ENCODE results near the gene ABCA4.

Gene ABCA4

DNA sequence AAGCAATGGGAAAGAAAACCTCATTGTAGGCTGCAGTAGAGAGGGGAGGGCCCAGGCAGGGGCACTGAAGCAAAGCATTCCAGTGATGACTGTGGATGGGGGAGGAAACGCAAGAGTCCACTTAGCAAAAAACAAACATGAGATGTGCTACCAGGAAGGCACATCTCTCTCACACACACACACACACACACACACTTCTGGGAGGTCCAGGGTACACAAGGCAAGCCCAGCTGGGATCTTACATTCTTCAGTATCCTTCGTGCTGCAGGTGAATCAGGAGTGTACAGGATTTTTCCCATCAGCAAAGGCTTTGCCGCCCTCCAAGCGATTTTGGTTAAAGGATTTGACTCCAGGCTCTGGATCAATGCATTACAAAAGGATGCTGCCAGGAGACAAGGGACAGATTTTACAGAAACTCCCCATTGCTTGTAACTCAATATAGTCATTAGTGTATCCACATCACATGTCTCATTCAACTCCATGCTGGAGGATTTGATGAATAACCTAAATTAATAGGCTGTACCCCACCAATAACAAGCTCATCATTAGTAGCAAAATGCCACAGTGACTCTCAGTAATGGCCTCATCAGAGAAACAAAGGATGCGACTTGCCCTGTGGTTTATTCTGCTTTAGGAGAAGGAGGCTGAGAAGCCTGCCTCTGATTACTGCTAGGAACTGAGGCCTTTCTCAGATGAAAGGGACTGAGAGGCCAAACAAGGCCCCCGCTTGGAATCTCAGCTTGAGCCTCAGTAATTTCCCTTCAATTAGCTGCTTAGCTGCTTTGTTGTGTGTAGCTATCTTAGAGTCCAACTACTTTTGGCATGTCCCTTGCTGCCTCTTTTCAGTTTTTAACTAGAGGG lies 41.6 kb downstream of the ABCA4 start:
- no peak for FAIRE-seq

DNA sequence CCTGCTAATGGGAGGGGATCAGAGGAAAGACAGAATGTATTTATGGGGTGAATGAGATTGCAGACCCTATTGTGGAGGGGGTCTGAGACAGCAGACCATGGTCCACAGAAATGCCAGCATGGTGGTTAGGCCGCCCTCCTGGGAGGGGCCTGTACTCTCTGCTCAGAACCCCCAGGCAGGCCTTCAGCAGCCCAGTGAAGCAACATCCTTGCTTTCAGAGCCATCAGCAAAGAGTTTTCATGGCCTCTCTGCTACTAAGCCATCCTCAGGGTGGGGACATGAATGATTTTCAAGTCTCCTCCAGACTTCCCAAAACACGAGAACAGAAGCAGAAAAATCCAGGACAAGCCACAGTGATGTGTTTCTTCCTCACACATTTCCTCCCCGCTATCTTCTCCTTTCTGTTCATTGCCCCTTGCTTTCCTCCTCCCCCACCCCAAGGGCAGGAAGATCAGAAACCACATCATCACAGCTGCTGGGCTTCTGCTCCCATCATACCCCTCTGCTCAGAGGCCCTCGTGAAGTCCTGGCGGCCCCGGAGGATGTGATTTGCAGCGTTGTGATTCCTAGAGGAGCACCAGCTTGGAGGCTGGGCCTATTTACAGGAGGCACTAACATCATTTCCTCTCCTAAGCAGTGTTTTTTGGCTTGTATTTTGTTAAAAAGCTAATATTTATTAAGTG lies 48.0 kb downstream of the ABCA4 start:
- no peak for FAIRE-seq

DNA sequence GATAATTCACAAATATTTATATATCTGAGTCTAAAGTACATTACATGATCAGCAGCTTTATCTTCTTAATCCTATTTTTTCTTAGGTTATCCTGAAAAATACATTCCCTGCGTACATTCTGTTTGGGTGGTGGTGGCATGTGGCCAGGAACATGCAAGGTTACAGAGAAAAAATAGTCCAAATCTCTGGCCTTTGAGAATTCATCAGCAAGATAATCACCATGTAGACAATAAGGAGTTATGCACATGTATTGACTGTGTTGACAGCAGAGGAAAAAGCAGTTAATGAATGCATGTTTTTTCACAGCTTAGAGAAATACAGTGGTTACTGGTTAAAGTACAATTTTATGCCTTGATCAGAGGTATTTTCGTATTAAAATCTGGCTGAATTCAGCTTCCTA lies 49.0 kb downstream of the ABCA4 start:
- FAIRE-seq: no peak

DNA sequence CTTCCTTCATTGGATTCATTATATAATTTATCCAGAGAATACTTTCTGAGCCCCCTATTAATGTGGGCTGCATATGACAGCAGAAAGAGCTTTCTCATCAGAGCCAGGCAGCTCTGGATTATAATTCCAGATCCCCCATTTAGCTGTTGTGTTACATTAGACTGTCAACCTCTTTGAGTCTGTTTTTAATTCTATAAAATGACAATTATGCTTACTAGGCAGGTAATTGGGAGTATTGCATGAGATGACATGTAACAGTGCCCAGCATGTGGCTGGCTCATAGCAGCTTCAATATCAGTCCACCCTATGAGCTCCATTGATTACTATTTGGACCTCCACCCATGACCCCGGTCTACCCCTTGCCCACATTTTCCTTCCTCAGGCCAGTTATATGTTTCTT lies 49.6 kb downstream of the ABCA4 start:
- no peak for FAIRE-seq

DNA sequence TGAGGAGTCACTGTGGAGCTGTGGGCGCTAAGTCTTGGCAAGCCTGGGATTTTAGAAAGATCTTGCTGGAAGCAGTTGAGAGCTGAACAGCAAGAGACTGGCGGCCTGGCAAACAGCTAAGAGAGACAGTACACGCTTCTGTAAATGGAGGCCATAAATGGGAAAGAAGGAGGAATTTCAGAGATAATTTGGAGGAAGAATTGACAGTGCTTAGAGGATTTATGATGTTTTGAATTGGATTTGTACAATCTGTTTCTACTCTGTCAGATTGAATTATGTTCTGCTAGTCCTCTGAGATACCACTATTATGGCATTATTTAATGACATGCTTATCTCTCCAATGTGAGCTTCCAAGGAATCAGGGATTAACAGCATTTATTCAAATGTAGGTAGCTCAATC lies 50.1 kb downstream of the ABCA4 start:
- FAIRE-seq: no peak

DNA sequence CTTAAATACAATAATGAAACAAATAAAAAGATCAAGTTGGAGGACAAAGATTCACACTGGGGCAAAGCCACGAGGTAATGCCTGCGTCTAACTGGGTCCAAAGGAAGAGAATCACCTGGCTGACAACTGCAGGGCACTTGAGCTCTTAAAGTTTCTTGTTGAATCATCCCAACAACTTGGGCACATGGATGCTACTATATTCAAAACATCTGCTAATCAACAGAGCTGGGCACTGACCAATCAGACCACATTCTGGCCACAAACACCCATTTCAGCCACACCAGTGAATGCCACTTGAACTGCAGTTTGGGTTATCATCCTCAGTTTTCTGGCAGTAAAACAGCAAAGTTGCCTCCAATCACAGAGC lies 51.0 kb downstream of the ABCA4 start:
- FAIRE-seq: no peak

DNA sequence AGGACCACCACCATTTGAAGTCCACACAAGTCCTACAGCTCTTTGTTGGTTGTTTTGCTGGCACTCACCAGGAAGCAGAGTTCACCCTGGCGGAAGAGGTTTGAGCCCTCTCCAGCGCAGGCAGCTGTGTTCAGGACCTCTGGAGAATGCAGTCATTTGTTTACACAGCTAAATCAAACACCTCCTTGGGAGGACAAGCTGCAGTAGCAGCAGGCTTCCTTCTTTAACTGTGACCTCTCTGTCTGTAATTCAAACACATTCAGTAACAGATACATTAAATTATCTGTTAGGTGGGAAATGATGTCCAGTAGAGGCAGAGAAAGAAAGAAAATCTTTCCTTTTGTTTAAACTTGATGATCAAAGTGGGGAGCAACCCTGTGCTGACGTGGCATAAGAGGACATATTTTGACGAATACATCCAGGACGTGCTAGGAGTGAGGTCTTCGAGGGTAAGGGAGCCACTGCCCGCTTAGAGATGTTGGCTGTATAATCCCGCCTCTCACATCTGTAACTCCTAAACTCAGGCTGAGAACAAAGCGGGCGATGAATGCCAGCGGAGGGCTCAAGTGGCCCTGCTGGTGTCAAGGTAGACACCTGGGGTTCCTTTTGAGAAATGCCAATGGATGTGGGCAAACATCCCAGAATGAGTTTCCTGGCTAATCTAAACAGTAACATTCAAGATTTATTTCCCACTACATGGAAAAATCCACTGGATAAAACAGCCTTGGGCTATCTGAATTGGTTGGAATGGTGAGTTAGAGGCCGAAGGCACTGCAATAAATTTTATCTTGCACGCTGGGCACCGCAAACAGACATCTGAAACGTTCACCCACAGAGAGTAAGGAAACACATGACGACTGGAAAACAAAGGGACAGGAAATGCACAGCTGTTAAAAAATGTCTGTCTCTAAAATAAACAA lies 51.7 kb downstream of the ABCA4 start:
- no peak for FAIRE-seq

DNA sequence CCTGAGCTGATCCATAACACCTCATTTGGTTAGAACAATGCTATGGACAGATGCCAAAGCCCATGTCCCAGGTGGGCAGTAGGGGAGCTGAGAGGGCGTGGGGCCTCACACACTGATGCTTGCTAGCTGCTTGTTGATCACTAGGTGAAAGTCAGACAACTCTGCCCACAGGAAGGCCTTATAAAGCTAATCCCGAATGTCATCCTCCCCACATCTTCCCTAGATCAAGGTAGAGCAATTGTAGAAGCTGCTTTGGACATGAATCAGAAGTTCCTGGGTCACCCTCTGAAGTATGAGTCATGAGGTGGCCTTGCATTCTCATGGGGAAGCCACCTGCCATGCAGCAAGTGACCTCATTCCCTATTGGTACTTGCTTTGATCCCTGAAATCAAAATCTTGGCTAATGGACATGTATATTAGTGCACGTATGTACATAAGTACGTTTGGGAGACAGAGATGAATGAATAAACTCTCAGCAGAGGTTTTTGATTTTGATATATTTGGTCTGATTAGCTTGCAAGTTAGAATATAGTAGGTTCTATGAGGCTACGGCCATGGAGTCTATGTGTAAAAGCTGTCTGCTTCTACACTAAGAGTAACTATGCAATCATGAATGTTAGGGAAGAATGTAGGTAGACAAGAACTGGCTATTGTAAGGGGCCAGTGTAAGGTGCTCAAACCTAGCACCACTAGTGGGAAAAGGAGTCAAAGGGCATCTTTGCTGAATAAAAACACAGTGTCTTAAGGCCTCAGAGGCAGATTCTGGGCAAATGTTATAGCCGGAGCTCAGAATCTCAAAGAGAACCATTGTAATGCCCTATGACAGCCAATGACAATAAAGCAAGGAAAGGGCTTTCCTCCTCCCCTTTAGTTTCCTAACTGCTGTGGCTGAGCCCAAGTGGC lies 52.6 kb downstream of the ABCA4 start:
- no peak for FAIRE-seq

DNA sequence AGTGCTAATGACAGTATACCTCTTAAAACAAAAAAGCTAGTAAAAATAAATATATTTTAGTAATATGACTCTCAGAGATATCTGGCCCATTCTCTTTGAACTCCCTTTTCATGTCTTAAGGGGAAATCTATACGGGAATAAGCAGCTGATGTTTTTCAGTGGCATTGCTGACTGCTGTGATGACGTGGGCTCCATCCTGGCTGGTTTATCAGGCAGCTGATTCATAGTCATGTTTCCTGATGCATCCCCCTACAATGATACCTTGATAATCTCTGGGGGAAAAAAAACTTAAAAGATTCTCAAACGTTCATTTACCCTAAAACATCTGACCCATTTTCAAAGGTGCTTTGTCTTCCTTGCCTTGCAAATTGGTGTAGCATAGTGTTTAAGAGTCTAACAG lies 53.8 kb downstream of the ABCA4 start:
- FAIRE-seq: no peak

DNA sequence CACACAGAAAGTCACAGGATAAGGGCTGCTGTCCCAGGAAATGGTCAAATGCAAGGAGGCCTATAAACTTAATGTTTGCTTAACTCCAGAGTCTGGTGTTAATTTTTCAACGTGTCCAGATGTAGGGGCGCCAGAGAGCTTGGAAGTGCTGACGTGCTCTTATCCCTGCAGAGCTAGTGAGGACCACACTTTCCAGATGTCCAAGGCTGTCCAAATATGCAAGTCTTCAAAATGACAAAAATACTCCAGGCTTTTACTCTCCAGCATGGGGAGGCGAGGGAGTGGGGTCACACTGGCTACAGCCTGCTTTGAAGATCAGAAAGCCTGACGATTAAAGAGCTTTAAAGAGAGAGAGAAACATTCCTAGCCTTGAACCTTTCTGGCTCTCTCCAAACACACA lies 57.6 kb downstream of the ABCA4 start:
- FAIRE-seq: peak; percentile 93

DNA sequence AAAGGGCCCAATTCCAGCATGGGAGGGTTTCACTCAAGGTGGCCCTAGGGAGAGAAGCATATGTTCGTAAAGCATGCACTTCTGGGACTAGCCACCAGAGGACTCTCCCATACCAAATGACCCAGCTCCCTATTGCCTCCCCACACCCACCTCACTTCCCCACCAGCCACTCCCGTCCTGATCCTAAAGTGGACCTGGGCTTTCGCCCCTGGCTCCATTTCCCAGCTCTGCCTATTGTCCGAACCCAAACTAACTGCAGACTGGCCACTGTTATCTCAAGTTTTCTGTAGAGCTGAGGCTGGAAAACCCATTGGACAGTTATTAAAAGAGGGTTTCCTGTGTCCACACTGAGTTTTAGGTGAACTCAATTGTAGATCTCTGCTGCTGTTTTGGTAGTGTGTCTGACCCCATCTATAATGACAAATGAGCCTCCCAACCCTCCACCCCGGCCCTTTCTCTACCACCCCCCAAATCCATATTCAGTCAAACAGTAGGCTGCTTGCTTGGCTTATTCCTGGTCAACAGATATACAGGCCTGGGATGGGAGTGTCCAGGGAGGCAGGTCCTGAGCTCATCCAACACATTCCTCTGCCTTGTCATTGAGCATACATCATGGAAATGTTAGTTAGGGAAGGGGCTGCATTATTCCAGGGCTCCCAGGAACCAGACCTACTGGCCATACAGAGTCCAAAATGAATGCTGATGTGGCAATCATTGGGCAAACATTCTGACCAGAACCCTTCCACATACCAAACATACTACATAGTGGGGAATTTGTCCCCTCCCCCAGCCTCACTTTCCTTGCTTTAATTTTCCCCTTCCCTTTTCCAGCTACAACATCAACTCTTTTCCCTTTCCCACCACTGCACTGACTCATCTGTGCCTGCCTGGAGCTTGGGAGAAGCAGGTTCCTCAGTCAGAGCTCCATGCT lies 59.2 kb downstream of the ABCA4 start:
- FAIRE-seq: peak; percentile 13

DNA sequence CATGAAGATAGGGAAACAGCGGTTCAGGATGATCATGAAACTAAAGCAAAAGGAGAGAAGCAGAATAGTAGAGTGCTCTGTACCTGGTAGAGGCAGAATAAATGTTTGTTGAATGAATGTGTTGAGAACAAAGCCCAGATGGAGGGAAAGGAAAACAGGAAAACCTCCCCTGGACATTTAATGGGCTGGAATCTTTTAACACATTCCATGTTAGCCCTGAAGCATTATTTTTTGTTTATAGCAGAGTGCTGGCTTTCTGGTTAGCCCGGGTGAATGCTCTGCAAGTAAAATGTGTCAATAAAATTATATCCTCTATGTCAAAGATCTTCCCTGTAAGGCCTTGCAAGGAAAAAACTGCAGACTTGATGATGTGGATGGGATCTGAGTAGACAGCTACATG lies 60.2 kb downstream of the ABCA4 start:
- no peak for FAIRE-seq

DNA sequence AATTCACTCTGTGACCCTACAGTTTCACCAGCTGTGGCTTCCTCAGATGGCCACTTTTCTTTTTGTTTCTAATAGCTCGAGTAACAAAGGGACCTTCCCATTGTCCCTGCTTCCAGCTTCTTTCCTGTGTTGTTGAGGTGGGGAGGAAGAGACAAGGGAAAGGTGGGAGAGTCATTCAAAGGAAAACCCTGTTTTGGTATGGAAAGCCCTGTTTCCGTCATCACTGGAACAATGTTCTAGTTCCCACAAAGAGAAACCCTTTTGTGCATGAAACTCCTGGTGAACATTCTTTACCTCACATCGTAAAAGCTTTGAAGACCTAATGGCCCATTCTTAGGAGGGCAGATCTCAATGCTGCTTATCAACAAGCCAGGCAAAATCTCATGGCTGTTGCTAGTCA lies 62.2 kb downstream of the ABCA4 start:
- no peak for FAIRE-seq

DNA sequence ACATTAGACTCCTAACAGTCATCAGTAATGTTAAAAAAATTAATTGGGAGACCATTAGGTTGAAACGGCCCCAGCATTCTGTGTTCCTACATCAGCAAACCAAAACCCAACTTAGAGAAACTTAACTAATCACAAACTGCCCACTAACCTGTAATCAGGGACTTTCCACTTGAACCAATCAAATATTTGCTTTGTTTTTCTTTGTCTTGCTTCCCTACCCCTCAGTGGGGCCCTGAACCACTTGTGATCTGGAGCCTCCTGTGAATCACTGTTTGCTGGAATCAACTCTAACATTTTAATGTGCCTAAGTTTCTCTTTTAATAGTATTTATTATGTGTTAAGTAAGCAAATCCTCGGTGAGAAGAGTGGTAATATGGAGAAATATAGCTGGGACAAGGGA lies 64.0 kb downstream of the ABCA4 start:
- no peak for FAIRE-seq

DNA sequence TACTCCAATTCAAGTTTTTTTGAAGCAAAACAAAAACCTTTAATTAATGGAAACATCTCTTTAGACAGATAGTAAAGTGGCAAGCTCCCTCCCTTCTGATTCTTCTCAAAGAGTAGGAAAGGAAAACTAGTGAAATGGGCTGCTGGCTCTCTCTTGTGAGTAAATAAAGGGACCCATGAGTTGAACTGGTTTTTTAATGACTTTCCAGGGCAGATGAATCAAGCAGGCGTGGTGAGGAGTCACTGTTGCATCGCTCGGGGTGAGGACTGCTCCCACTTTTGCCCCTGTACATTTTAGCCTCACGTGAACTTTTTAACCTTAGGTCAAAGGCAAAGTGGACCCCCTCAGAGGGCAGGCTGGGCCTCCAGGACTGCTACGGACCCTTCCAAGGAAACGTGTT lies 64.8 kb downstream of the ABCA4 start:
- FAIRE-seq: no peak

DNA sequence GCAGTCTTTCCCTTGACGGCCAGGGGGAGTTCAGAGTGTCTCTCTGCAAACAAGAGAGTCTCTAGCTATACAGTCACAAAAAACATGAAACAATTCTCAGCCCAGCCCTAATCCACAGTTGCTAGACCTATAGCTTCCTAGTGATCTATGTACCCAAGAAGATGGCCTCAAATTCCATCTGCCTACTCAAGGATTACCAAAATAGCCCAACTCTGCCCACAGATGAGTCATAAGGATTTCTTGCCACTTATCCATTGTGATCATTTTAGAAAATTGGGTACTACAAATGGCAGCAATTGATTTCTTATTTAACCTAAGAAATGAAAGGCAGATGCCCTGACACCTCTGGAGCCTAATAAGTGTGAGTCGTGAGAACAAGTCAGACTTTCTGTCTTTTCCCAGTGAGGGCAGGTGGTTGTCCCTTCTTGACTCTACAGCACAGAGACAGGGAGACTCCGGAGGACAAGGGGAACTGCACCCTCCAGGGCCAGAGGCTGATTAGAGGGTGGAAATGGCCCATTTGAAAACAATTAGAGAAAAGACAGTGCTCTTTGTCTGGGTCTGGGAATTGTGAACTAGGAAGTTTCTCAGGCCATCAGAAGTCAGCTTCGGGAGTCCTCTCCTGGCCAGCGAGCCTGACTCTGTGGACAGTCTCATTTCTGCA lies 65.4 kb downstream of the ABCA4 start:
- FAIRE-seq: peak; percentile 53

DNA sequence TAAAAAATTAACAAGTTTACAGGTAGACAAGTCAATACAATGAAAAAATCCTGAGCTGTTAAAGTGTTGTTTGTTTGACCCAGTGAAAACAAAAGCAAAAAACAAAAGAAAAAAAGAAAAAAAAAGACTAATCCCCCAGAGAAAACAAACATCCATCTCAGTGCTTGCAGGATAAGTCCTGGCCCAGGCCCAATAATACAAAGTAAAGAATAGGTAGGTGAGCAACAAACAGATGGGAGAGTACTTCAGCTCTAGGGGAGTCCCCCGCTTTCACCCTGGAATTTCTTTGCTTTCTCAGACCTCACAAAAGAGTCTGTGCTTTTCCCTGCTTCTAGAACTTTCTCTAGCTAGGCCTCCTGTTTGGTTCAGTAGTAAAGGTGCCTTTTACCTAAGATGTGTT lies 70.3 kb downstream of the ABCA4 start:
- no peak for FAIRE-seq

DNA sequence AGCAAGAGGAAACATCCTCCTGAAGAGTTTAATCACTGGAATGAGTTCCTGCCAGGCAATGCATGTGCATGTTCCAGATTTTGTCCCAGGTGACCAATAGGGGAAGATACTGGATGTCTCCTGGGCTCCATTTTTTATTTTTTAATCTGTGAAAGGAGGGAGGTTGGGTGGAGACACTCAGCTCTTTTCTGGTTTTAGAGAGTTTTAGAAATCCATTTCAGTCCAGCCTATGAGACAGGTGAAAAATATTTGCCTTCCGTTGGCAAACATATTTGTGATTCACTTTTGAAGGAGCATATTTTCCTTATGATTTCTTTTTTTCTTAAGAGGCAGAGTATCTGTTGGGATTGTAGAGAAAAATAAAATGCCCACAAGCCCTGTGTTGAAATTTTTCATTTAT lies 70.7 kb downstream of the ABCA4 start:
- FAIRE-seq: no peak

DNA sequence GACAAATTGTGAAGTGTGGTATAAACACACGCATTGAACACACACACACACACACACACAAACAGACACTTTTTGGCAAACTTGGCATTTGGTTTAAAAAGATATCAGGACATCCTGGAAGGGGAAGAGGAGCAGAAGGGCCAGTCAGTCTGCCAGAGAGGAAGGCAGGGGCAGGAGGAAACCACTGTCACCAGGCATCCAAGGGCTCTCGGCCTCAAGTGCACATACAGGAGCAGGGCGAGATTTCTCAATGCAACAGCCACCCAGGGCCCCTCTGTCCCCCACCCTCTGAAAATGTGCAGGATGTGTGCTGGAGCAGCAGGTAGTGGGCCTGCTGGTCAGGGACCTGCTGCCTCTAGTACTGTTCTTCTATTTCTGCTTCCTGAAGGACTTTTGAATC lies 71.2 kb downstream of the ABCA4 start:
- FAIRE-seq: no peak

DNA sequence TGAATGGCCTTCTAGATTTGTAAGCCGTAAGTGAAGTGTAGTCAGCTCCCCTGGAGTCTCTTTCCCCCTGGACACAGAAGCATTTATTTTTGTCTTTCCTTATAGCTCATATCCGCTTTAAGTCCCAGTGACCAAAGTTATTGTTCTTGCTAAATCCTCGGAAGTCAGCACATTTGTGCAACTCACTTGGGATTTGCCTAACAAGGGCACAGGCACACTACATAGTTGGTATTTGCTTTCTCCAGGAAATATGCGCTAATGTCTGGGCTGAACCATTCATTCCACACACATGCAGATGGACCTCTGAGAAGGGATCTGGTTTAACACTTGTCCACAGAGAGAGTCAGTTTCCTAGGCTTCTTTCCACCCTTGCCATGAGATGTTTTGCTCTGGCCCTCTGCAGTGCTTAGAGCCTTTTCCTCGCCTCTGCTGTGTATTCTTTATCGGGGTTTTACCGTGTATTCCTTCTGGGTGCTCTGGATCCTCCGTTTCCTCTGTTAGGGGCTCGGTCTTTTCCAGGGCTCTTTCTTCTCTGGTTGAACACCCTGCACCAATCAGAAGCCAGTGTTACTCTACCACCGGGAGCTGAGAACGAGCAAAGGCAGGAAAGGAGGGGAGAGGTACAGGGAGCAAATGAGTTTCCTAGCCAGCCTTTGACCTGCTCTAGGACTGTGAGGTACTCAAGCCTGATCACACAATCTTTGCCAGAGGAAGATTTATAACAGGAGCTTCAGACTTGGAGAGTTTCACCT lies 72.4 kb downstream of the ABCA4 start:
- FAIRE-seq: peak; percentile 82

Data from TTC549 (cell line).